ENCODE results near the gene ALKBH4.
"Not testable (repeated sequence)": the region's sequence is repeated elsewhere in the genome, so short reads cannot be mapped to it uniquely, and the experiment has no call there.

DNA sequence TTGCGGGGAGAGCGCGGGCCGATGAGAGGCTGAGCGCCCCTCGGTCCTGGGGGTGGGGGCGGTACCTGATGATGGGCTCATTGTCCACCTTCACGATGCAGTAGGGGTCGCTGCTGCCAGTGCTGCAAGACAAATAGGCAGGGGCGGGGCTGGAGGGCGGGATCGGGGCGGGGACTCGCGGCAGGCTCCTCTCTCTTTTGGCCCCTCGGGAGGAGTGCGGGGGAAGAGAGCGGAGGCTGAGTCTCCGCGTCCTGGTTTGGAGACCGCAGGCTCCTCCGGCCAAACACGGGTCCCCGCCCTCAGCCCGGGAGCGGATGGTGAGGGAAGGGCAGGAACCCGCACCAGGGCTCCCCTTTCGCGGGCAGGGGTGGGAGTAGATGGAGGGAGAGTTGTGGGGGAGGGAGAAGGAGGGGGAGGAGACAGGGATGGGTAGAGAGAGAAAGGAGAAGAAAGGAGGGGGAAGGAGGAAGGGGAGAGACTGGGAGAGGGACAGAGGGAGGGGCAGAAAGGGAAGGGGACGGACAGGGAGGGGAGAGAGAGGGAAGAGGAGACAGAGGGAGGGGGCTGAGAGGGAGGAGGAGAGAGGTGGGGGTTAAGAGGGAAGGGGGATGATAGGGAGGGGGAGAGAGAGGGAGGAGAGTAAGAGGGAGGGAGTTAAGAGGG is 47.3 kb upstream of the ALKBH4 start:
- TF ChIP-seq POLR2A (IDR thresholded peaks at IDR 0.05; ENCODE audit: low read depth, low read length); EZH2 (IDR thresholded peaks at IDR 0.05; ENCODE audit: borderline replicate concordance, low read depth, low read length, severe bottlenecking): not testable (repeated sequence)

Data from endothelial cell of umbilical vein (primary cell).